Measurements from ENCODE around the gene RNH1.

The RNH1 gene

DNA sequence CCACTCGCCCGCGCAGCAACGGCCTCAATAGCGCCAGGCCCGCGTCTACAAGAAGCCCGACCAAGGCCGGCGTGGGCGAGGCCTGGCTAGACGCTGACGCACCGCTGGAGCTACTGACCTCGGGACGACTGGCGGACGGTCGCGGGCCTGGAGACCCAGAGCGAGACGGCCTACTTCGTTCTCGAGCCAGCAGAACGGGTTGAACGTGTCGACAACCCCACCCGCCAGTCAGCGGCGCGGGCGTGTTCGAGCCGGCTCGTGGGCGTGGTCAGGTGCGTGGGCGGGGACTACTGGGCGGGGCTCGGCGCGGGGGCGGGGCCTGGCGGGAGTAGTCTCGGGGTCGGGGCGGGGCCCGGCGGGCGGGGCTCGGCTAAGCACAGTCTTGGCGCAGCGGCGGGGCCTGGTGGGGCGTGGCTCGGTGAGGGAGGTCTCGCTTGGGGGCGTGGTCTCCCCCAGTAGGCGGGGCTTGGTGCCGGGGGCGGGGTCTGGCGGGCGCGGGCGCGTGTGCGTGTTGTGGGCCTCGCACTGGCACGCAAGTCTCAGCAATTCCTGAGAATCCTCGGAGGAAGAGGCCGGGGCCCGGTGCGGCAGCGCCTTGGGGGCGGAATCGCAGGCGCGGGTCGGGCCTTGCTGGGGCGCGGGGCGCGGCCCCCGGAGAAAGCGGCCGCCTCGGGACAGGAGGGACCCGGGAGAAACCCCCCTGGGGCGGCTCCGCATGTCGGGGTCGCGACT, at the start of gene RNH1:
Gene RNH1 (minus strand): TSS at position 248 of the 732 bp plus-strand sequence. CDS start 5,080 bp downstream, outside the sequence.
- peak; percentile 94 for DNase-seq (ENCODE audit: low spot score)

DNA sequence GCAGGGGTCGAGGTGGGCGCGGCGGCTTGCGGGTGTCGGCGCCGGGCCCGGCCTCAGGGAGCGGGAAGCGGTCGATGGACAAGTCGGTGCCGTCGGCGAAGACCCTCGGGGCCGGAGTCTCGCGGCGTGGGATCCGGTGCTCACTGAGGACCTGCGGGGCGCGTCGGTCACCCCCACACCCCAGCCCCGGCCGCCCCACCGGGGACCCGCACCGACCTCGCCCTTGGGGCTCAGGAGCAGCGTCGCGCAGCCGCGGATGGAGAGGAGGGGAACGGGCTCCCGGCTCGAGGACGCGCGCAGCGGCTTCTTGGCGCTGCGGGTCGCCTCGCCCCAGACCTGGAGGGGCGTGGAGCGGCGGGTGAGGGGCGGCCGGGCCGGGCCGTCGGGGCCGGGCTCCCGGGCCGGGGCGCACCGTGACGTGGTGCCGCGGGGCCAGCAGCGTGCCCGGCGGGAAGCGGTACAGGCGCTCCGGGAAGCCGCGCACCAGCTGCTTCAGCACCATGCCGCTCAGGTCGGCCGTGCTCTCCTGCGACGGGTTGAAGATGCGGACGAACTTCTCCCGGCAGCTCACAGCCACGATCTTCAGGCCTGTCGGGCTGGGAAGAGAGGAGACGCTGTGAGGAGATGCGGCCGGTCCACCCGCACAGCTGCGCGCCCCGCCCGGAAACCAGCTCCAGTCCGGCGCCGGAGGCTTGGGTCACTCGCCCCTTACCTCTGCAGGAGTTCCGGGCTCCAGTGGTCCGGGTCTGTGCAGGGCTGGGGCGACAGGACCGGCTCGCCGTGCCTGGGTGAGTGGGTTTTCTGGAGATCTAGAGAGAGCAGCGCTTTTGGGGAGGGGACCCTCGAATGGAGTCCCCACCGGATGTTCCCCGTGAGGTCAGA, 49.0 kb upstream of the RNH1 start:
- DNase-seq (ENCODE audit: low spot score), result no peak

- DNase-seq (ENCODE audit: low spot score), result no peak
Observed at GRCh38 chr11:555227-555779, 48.3 kb upstream of the RNH1 start.

DNA sequence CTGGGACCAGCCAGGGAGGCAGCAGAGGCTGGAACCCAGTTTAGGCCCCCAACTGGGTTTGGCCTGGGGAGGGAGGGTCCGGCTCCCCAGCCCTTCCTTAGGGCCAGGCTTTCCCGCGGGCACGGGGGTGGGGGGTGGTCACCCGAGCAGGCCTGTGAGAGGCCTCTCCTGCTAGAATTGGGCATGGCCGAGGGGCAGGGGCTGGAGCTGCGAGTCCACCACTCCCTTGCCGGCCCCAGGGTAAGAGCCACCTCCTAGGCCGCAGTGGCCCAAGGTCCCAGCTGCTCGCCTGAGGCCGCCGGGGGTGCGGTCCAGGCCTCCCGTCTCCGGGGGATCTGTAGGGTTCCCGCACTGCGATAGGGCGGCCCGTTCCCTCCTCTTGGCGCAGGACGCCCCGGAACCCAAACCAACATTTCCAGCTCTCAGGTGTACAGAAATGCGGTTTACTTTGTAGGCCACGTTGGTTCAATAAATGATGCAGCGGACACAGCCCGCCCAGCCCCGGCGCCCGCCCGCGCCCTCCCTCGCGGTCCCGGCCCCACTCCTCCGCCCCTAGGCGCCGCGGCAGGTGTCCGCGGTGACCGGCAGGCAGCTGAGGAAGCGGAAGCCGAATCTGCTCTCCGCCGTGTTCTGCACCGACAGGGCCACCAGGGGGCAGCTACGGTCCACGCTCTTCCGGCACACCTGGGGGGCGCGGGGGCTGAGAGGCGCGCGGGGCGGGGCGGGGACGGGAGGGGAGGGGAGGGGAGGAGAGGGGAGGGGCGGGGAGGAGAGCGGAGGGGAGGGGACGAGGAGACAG, 47.6 kb upstream of the RNH1 start:
- DNase-seq (ENCODE audit: low spot score), result peak; percentile 86

DNA sequence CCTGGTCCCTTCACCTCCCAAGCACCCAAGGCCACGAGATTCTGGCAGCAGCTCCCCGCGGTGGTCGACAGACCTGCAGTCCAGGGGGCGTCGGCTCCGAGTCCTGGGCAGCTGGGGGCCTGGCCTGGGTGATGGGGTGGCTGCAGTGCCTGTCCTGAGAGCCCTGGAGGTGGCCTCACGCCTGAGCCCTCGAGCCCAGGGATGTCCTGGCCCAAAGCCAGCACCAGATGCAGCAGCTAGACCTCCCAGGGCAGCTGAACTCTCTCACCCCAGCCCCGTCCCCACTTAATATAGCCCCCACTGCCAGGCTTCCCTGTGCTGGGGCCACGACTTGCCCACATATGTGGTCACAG, 46.9 kb upstream of the RNH1 start:
- DNase-seq (ENCODE audit: low spot score), result no peak

GRCh38 chr11:553083-553987, 46.3 kb upstream of the RNH1 start:
- no peak for DNase-seq (ENCODE audit: low spot score)

GRCh38 chr11:551596-551995, 44.6 kb upstream of the RNH1 start:
- DNase-seq (ENCODE audit: low spot score), result no peak

DNA sequence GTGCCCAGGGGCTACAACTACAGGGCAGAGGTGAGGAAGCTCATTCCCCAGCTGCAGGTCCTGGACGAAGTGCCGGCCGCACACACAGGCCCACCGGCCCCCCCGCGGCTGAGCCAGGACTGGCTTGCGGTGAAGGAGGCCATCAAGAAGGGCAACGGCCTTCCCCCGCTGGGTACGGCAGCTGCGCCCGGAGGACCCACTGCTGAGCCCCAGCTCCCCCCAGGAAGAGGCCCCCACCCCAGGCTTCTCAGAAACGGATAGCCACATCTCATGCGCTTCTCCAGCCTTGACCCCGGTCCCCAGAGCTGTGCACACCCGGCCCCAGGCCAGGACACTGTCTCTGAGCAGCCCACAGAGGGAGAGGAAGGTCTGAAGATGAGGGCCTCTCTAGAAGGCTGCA, 44.1 kb upstream of the RNH1 start:
- DNase-seq (ENCODE audit: low spot score), result no peak

DNA sequence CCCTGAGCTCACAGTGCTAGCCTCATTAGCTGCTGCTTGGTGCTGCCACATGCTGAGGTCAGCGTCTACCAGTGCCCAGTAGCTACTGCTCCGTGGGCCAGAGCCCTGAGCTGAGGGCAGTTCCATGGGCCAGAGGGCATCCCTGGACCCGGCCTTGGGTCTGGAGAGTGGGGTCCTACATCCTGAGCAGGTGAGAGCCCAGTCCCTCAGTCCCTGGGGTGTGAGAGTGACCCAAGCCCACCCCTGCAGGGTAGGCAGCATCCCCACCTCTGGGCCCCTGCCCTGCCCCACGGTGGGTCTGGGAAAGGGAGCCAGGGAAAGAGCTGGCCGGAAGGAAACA, 43.7 kb upstream of the RNH1 start:
- no peak for DNase-seq (ENCODE audit: low spot score)

DNA sequence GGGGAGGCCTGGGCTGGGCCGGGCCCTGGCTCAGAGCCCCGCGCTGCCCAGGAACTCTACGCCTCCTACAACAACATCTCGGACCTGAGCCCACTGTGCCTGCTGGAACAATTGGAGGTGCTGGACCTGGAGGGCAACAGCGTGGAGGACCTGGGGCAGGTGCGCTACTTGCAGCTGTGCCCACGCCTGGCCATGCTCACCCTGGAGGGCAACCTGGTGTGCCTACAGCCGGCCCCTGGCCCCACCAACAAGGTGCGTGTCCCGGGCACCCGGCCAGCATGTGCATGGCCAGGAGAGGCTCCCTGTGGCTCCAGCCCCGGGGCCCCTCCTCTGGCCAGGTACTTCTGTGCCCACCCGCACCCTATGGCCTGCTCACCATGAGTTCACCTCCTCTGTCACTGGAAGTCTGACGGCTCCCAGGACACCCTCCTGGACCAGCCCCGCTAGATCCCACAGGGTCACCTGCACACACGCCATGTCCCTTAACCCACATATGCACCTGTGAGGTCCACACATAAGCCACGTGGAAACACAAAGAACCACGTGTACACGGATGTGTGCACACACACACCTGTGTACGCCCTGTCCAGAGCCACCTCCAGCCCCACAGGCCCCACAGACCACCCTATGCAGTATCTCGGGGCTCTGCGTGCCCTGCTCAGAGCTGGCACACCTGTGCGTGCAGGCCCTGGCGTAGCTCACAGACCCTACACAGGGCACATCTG, 43.1 kb upstream of the RNH1 start:
- DNase-seq (ENCODE audit: low spot score), result no peak

GRCh38 chr11:548700-549603, 41.9 kb upstream of the RNH1 start:
- DNase-seq (ENCODE audit: low spot score), result no peak

- DNase-seq (ENCODE audit: low spot score), result no peak
Observed at GRCh38 chr11:545171-545570, 38.1 kb upstream of the RNH1 start.

GRCh38 chr11:544817-545166, 37.8 kb upstream of the RNH1 start:
- DNase-seq (ENCODE audit: low spot score), result no peak

DNA sequence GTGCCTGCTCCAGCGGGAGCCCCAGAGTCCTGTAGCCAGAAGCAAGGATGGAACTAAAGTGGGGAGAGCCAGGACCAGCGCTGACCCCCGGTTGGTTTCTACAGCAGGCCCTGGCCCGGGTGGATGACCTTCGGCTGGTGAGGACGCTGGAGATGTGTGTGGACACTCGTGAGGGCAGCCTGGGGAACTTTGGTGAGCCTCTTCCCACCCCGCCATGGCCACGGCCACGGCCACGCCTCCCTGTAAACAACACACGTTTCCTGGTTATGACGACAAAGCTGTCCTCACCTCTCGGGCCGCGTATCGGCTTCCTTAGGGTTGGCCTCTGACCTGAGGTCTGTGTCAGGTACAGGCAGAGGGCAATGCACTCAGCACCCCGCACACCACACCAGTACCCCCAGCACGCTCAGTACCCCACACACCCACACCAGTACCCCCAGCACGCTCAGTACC, 34.4 kb upstream of the RNH1 start:
- no peak for DNase-seq (ENCODE audit: low spot score)

GRCh38 chr11:540583-541432, 33.8 kb upstream of the RNH1 start:
- no peak for DNase-seq (ENCODE audit: low spot score)

- DNase-seq (ENCODE audit: low spot score), result no peak
Observed at GRCh38 chr11:539971-540481, 33.0 kb upstream of the RNH1 start.

DNA sequence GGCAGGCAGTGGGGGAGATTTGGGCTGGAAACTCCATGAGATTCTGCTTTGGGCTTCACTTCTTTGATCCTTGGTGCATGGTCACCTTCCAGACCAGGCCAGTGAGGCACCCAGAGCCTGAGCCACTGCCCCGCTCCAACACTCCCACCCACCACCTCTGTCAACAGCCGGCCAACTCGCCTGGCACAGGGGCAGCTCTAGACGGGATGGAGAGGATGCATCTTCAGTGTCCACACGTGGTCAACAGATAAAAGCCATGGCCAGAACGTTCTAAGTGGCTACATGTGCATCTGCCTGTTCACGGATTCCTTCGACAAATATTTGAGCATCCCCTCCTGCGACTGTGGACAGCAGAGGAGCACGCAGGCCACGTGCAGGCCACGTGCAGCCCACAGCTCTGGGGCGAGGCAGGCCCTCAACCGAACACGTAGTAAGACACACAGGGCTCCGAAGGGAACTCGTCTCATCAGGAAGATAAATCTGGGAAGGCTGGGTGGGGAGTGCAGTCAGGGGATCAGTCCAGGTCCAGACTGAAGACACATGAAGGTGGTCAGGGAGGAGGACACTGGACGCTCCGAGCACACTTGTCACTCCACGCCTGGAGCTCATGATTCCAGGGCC, 31.5 kb upstream of the RNH1 start:
- no peak for DNase-seq (ENCODE audit: low spot score)

Measured in kidney tubule cell (primary cell).